ENCODE measurements around the gene MACC1.
A peak's percentile ranks its signal among the peaks of the same experiment; 100 is the strongest.
"Not testable (repeated sequence)": the region's sequence is repeated elsewhere in the genome, so short reads cannot be mapped to it uniquely, and the experiment has no call there.

MACC1 gene

GRCh38 chr7:20206104-20206896, 10.9 kb downstream of the MACC1 start:
- DNase-seq, result no peak

- DNase-seq, result no peak
Measured at GRCh38 chr7:20203316-20203715, 13.9 kb downstream of the MACC1 start.

DNA sequence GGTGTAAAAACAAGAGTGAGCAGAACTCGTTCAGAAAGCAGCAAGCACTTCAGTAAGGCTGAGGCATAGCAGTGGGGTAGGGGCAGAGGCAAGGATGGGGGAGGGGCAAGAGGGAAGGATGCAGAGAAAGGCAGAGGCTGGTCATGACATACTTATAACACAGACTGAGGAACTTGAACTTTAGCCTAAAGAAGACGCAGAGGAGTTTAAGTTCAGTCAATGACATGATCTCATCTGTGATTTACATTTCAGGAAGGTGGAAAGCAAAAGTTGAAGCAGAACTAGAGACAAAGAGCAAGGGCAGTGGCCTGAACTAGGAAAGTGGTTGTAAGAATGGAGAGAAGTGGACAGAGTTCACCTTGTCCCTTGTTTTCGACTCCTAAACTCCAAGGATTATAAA, 15.8 kb downstream of the MACC1 start:
- no peak for DNase-seq

DNA sequence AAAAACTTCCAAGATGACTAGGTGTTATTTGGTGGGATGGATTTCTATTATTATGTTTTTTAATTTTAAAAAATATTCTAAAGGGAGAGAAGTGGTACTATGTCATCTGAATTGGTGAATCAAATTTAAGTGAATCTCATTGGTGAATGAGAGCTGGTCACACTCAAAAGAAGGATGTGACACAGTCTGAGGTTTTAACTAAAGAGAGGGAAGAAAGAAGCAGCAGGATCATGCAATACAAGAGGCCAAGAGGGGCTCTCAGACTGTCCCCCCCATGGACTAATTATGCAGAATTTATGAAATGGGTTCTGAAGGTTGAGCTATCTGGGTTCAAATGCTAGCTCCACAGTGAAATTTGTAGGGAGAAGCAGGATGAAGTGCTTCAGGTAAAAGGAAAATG, 16.2 kb downstream of the MACC1 start:
- DNase-seq, result no peak

DNA sequence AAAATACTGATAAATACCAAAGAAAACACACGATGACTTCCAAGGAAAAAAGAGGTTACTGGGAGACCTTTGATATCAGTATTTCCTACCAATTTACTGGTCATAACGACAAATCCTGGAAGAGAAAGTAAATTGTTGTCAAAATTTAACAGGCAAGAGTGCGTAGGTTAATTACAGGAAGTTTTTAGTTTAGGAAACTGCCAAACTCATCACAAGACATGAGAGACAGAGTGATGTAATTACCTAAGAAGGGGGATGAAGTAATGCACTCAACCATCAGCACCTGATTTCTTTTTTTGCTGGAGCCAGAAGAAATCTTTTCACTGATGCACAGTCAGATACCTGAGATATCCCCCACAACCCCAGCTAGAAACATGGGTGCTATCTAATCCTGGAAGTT, 16.8 kb downstream of the MACC1 start:
- no peak for DNase-seq

GRCh38 chr7:20199015-20199737, 18.0 kb downstream of the MACC1 start:
- DNase-seq, result peak; percentile 79

DNA sequence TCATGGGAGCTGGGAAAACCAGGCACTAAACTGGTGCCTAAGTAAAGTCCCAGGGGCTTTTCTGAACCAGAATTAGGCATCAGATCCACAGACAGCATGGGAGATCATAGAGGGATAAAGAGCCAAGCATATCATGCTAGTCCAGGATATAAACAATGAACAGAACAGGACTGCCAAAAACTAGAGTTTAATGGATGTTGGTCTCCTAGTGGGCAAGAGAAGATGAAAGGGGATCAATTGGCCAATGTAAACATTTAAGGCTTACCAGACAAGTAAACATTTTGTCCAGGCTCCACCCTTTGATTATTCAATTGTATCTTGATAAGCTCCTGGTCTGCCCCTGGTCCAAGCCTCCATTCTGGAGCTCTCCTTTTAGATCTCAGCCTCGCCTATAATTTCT, 18.9 kb downstream of the MACC1 start:
- DNase-seq, result no peak

DNA sequence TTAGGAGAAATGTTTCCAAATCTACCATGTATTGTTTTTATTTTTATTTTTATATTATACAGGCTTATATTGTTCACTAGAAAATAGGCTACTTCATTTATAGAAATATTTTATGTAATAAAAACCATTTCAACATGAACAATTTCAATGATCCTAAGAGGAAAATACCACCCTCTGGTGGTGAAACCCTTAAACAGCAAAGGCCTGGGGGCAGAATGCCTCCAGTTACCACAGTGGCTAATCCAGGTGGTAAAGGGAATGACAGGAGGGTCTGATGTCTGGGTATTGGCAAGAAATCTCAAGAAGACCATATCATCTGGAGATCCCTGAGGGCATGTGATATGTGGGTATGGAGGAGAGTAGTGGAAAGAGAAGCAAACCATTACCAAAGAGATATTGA, 19.3 kb downstream of the MACC1 start:
- no peak for DNase-seq

- DNase-seq, result no peak
Measured at GRCh38 chr7:20197125-20197748, 19.9 kb downstream of the MACC1 start.

GRCh38 chr7:20194343-20194995, 22.7 kb downstream of the MACC1 start:
- no peak for DNase-seq

GRCh38 chr7:20193873-20194272, 23.3 kb downstream of the MACC1 start:
- no peak for DNase-seq

DNA sequence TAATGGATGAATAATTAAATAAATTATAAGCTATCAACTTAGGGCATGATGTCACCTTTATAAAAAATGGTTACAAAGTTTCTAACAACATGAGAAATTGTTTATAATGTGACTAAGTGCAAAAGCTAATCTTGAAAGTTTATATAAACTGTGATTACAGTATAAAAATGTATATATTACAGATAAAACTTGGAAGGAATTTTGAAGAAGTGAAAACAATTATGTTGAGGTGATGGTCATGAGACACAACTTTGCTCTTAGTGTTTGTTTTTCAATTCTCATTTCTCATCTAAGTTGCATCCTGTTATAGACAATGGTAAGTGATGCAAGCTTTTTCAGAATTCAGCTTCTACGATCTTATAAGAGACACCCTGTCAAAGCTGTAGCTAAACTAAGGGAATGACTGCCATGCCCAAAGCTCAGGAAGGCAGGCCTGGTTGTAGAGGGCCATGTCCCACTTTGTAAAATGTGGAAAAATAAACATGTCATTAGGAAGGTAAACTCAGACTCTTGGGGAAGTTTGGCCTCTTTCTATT, 23.9 kb downstream of the MACC1 start:
- DNase-seq, result no peak

GRCh38 chr7:20191391-20191869, 25.8 kb downstream of the MACC1 start:
- DNase-seq, result no peak

GRCh38 chr7:20190560-20191390, 26.4 kb downstream of the MACC1 start:
- DNase-seq, result no peak

GRCh38 chr7:20189852-20190251, 27.3 kb downstream of the MACC1 start:
- DNase-seq, result no peak

DNA sequence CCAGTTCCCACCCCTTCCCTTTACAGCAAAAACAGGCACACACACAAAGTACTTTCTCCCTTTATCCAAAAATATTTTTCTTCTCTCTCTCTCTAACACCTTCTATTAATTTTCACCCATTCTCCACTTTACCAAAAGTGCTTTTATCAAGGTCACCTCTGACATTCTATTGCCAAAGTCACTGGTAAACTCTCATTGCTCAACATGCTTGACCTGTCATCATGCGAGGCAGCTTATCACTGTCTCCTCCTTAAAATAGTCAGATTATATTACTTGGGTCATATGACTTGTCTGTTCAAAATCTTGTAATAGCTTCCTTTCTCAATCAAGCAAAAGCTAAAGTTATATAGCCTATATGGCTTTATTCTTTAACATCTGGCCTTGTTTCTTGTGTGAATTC, 28.6 kb downstream of the MACC1 start:
- no peak for DNase-seq

DNA sequence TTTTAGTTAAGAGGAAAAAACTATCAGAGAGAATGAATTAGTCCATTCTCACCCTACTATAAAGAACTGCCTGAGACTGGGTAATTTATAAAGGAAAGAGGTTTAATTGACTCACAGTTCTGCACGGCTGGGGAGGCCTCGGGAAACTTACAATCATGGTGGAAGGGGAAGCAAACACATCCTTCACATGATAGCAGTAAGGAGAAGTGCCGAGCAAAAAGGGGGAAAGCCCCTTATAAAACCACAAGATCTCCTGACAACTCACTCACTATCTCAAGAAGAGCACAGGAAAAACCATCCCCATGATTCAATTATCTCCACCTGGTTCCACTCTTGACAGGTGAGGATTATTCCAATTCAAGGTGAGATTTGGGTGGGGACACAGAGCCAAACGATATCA, 29.3 kb downstream of the MACC1 start:
- not testable (repeated sequence) for DNase-seq

DNA sequence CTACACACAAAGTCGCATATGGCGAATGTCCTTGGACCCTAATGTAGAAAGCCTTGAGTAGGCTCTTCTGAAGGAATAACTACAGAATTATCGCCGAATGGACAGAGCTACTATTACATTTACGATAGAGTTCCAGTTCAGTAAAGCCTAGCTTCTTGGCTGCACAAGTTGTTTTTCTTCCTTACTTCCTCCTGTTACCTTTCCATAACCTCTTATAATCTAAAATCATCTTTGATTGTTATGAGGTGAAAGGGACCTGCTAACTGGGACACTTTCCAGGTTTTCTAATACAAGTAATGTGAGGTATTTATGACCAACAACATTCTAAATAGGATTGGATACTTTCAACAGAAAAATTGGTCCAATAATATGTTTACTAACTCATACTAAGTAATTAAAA, 31.2 kb downstream of the MACC1 start:
- no peak for DNase-seq

- DNase-seq, result no peak
Measured at GRCh38 chr7:20183086-20183485, 34.1 kb downstream of the MACC1 start.

DNA sequence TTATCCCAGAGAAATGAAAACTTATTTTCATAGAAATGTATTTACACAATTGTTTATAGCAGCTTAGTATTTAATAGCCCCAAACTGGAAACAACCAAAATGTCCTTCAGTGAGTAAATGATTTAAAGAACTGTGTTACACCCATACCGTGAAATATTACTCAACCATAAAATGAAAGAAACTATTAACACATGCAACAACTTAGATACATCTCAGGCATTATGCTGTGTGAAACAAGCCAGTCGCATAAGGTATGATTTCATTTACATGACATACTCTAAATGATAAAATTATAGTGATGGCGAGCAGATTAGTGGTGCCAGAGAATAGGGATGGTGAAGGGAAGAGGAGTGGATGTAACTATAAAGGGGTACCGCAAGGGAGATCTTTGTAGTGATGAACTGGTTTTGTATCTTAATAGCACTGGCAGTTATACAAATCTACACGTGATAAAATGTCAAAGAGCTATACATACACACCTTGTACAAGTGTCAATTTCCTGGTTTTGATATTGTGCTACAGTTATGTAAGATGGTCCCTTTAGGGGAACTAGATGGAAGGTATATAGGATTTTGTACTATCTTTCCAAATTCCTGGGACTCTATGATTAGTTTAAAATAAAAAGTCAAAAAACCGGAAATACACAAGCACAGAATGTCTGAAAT, 40.5 kb downstream of the MACC1 start:
- no peak for DNase-seq

DNA sequence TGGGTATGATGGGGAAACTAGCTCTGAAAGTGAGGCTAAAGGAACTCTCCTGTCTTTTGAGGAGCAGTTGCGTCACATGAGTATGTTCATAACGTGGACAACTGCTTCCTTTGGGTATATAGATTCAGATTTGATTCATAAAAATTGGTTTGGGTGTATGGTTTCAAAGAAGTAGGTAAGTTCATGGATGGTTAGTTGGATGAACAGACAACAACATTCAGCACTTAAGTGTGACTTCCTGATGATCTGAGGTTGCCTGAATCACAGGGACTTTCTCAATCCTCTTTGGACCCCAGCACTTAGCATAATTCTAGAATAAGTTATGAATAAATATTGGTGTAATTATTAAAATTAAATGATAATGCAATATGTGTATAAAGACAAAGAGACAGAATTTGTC, 43.4 kb downstream of the MACC1 start:
- DNase-seq, result no peak
